K562 (cell line): Measurements from ENCODE around the gene LDB2. TPM values are rescaled to one million over a fixed set of nuclear protein-coding genes. Genes with fewer than 3 reads are reported as not detected.

Experiments
- ATAC-seq: fragments of 200-7000 bp; cut with Tn5 transposase; 3 replicates; pipeline ENCODE4 v1.9.1; 2020; ENCODE audit warnings: moderate library complexity
- BruUV-seq: library from RNA; stranded (reverse); fragments of 400-500 nt; replicated peaks from 2 replicates; lab custom pipeline; 2021; lab: Mats Ljungman, UMichigan
- CTCF ChIA-PET: fragments of 300-600 bp; formaldehyde crosslinking; extraction: SDS; loops from one replicate; lab custom pipeline; 2021; ENCODE audit warnings: low intra/inter-chr PET ratio; lab: Yijun Ruan, JAX
- POLR2A ChIA-PET: fragments of 300-600, 350-650 bp; sonication (Branson Sonifier 250); formaldehyde crosslinking; extraction: SDS; loops from one replicate; lab custom pipeline; 2021; ENCODE audit warnings: antibody characterized with exemption, inconsistent platforms; lab: Yijun Ruan, JAX
- DNase-seq, 4 experiments: peaks; one replicate each; pipeline versions ENCODE4 v3.0.0 to v3.0.0-alpha.2; 2011 to 2018; ENCODE audit warnings: low spot score in 3 of 4, mixed read lengths in 3 of 4; ENCODE audit errors: extremely low read depth in 1 of 4
- FAIRE-seq: peaks from 2 replicates; lab custom pipeline; 2011; peaks lifted over from hg19 to GRCh38; lab: Jason Lieb, UNC
- H2AFZ ChIP-seq: 2 replicates; pipeline ENCODE4 v1.6.0; 2011; ENCODE audit warnings: low read depth, low read length, control low read depth, inconsistent platforms
- H3K27ac ChIP-seq: fragments of 200-600 bp; 3 replicates; pipeline ENCODE4 v1.8.0; 2011; ENCODE audit warnings: low read depth, mild to moderate bottlenecking, control low read depth, inconsistent platforms, low read length, moderate library complexity, mixed read lengths; ENCODE audit errors: extremely low read depth
- H3K27me3 ChIP-seq, 2 experiments: fragments of 300-600 bp in 1 of 2; 2 replicates in 1 of 2; 3 replicates in 1 of 2; pipeline versions ENCODE4 v1.6.0 to v1.8.0; 2011; ENCODE audit warnings: inconsistent platforms in 2 of 2, low read length in 2 of 2, mild to moderate bottlenecking in 1 of 2, mixed read lengths in 1 of 2, moderate library complexity in 1 of 2; ENCODE audit not compliant: control insufficient read depth in 2 of 2, insufficient read depth in 2 of 2
- H3K36me3 ChIP-seq: fragments of 300-600 bp; 3 replicates; pipeline ENCODE4 v1.8.0; 2011; ENCODE audit warnings: mild to moderate bottlenecking, low read length, inconsistent platforms; ENCODE audit not compliant: control insufficient read depth, insufficient read depth
- H3K4me1 ChIP-seq, 2 experiments: fragments of 200-600 bp in 1 of 2; replicated peaks in 1 of 2; 2 replicates in 1 of 2; 3 replicates in 1 of 2; pipeline versions ENCODE4 v1.5.1 to v1.8.0; 2011; ENCODE audit warnings: inconsistent platforms in 2 of 2, low read length in 2 of 2, mild to moderate bottlenecking in 1 of 2, mixed read lengths in 1 of 2, moderate library complexity in 1 of 2; ENCODE audit not compliant: control insufficient read depth in 2 of 2, insufficient read depth in 2 of 2
- H3K4me2 ChIP-seq: 2 replicates; pipeline ENCODE4 v1.6.1; 2011; ENCODE audit warnings: low read length, control low read depth, inconsistent platforms, mixed read lengths; ENCODE audit not compliant: insufficient read depth
- H3K4me3 ChIP-seq: fragments of 200-600 bp; sonication (generic), shearing (Covaris generic); 2 replicates; pipeline ENCODE4 v1.5.1; 2016; ENCODE audit warnings: control low read depth, inconsistent platforms
- H3K79me2 ChIP-seq: fragments of 200-600 bp; 3 replicates; pipeline ENCODE4 v1.8.0; 2011; ENCODE audit warnings: low read length, inconsistent platforms; ENCODE audit not compliant: control insufficient read depth, insufficient read depth
- H3K9ac ChIP-seq, 2 experiments: 2 replicates each; pipeline versions ENCODE4 v1.6.0 to v1.6.1; 2011; ENCODE audit warnings: low read depth in 2 of 2, low read length in 2 of 2, control low read depth in 1 of 2, inconsistent platforms in 1 of 2, mild to moderate bottlenecking in 1 of 2, mixed read lengths in 1 of 2; ENCODE audit not compliant: insufficient read depth in 1 of 2
- H3K9me1 ChIP-seq: one replicate; pipeline ENCODE4 v1.6.0; 2011; ENCODE audit warnings: inconsistent platforms, mild to moderate bottlenecking, low read length, moderate library complexity; ENCODE audit not compliant: control insufficient read depth, insufficient read depth
- H3K9me3 ChIP-seq: replicated peaks from 2 replicates; pipeline ENCODE4 v1.5.1; 2011; ENCODE audit warnings: low read depth, low read length, inconsistent platforms; ENCODE audit not compliant: control insufficient read depth, insufficient read depth
- H4K20me1 ChIP-seq: replicated peaks from 2 replicates; pipeline ENCODE4 v1.6.1; 2011; ENCODE audit warnings: low read length, inconsistent platforms, mixed read lengths; ENCODE audit not compliant: control insufficient read depth, insufficient read depth
- CBFA2T2 ChIP-seq: fragments of 450-650 bp; conservative IDR thresholded peaks from 2 replicates; pipeline ENCODE4 v1.6.1; 2017; ENCODE audit warnings: mild to moderate bottlenecking
- MEF2A ChIP-seq: IDR thresholded peaks from 2 replicates; pipeline ENCODE4 v1.6.1; 2011; ENCODE audit warnings: low read depth, mild to moderate bottlenecking, low read length, moderate library complexity; ENCODE audit not compliant: control insufficient read depth
- NRF1 ChIP-seq, 2 experiments: fragments of 450-650 bp; IDR thresholded peaks in 1 of 2; conservative IDR thresholded peaks in 1 of 2; 2 replicates each; pipeline ENCODE4 v1.6.1; 2014; ENCODE audit warnings: mild to moderate bottlenecking in 2 of 2
- TCF7 ChIP-seq: sonication (generic); IDR thresholded peaks from 2 replicates; pipeline ENCODE4 v1.6.1; 2016; ENCODE audit warnings: antibody characterized with exemption, borderline replicate concordance
- ZNF224 ChIP-seq: sonication (generic); formaldehyde crosslinking; IDR thresholded peaks from 2 replicates; pipeline ENCODE4 v1.8.0; 2022; ENCODE audit warnings: mild to moderate bottlenecking, missing genetic modification reagents
- ZNF431 ChIP-seq: sonication (generic); formaldehyde crosslinking; IDR thresholded peaks from 2 replicates; pipeline ENCODE4 v1.8.0; 2022; ENCODE audit warnings: mild to moderate bottlenecking, missing genetic modification reagents
- WGBS: fragments of 100-300 bp; shearing (Covaris generic); methylation state at CpG from one replicate; pipeline ENCODE4 v1.1.6; 2016; ENCODE audit warnings: low coverage, mixed read lengths; ENCODE audit not compliant: insufficient coverage; ENCODE audit errors: missing lambda C conversion rate; 5-methylcytosine and 5-hydroxymethylcytosine counted together
- in situ Hi-C: fragments of 300-500 bp; cut with MboI; formaldehyde crosslinking; loops from 4 replicates; pipeline ENCODE4 v1.15.0; 2018; ENCODE audit warnings: inconsistent platforms, mixed read lengths
- intact Hi-C: fragments of 100-400 bp; cut with micrococcal nuclease; formaldehyde crosslinking; loops from 2 replicates; pipeline ENCODE4 v1.14.2; 2022
- polyA plus RNA-seq, 8 experiments: library from polyadenylated mRNA; depleted of rRNA in 4 of 8; stranded (reverse) in 5 of 8; unstranded in 3 of 8; fragments of >200 nt; fragmentation: Nextera tagmentation in 2 of 8; fragmentation: Illumina TruSeq in 1 of 8; extraction: Ambion mirVana in 2 of 8; extraction: Trizol in 1 of 8; gene quantifications; 2 replicates each; pipeline versions ENCODE4 v1.2.1 to v1.2.3, GENCODE V29; 2011 to 2014; ENCODE audit warnings: inconsistent platforms in 1 of 8, missing spikeins in 1 of 8
- total RNA-seq, 7 experiments: library from RNA; depleted of rRNA in 6 of 7; stranded (reverse); fragments of >200 nt in 6 of 7; fragmentation: Illumina TruSeq in 2 of 7; extraction: Trizol in 2 of 7; gene quantifications; 2 replicates each; pipeline versions ENCODE4 v1.2.1 to v1.2.3, GENCODE V29; 2011 to 2021; ENCODE audit warnings: low replicate concordance in 1 of 7
- TF ChIP-seq, protein P1 (sequence below): fragments of 250-450 bp; sonication (Bioruptor Pico); IDR thresholded peaks from 2 replicates; pipeline ENCODE4 v1.5.0; 2021
- TF ChIP-seq, protein P2 (sequence below): fragments of 250-450 bp; sonication (Bioruptor Pico); IDR thresholded peaks from 2 replicates; pipeline ENCODE4 v1.4.0; 2020; ENCODE audit warnings: mild to moderate bottlenecking, moderate library complexity, borderline replicate concordance

The LDB2 gene
- total and polyA plus RNA-seq, 9 of the 15 experiments (the other 6 are each of a cell fraction or from before 2014, with no cell fraction given): 0.10 to 0.20 TPM; not detected in 7

DNA sequence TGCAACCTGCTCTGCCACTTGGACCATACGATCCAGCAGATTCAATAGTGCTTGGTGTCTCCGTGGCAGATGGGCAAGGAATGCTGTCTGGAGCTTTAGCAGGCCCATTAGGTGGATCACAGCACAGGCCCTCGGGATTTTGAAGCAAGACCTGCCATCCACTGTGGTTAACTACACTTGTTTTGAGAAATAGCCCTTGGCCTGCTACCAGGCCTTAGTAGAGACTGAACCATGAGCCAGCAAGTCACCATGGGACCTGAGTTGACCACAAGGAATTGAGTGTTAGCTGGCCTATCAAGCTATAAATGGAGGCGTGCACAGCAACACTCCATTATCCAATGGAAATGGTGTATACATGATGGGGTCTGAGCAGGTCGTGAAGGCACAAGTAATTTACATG lies 14.5 kb upstream of the LDB2 start:
- ChIA-PET CTCF (no interaction called here), POLR2A (no interaction called here)
- Histone ChIP-seq H2AFZ (no peak overlapping the region), H3K4me1 (no peaks in the 10 kb centered on the region), H3K4me3 (no peak overlapping the region), H3K9me1 (no peaks in the 10 kb centered on the region), H3K9ac (no peak overlapping the region), H3K27me3 (no peaks in the 10 kb centered on the region; a peak in 1 of 5 replicates), H4K20me1 (no peaks in the 10 kb centered on the region), H3K27ac (no peak overlapping the region), H3K9me3 (no peaks in the 10 kb centered on the region), H3K4me2 (no peak overlapping the region), H3K36me3 (no peaks in the 10 kb centered on the region), H3K79me2 (no peaks in the 10 kb centered on the region)
- DNase-seq (no peak), FAIRE-seq (no peak), ATAC-seq (no peak)
- intact Hi-C loops (no loop called here), in situ Hi-C loops (no loop called here)
- TF ChIP-seq MEF2A (no peak), ZNF431 (no peak), CBFA2T2 (no peak), NRF1 (conservative IDR thresholded peaks at IDR 0.05 in 1 of 2, IDR thresholded peaks at IDR 0.05 in 1 of 2) (no peak), TCF7 (no peak), ZNF224 (CRISPR knock-in tag) (no peak)
- TF ChIP-seq, protein P1, sequence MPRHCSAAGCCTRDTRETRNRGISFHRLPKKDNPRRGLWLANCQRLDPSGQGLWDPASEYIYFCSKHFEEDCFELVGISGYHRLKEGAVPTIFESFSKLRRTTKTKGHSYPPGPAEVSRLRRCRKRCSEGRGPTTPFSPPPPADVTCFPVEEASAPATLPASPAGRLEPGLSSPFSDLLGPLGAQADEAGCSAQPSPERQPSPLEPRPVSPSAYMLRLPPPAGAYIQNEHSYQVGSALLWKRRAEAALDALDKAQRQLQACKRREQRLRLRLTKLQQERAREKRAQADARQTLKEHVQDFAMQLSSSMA (CRISPR knock-in tag): no peak
- TF ChIP-seq, protein P2, sequence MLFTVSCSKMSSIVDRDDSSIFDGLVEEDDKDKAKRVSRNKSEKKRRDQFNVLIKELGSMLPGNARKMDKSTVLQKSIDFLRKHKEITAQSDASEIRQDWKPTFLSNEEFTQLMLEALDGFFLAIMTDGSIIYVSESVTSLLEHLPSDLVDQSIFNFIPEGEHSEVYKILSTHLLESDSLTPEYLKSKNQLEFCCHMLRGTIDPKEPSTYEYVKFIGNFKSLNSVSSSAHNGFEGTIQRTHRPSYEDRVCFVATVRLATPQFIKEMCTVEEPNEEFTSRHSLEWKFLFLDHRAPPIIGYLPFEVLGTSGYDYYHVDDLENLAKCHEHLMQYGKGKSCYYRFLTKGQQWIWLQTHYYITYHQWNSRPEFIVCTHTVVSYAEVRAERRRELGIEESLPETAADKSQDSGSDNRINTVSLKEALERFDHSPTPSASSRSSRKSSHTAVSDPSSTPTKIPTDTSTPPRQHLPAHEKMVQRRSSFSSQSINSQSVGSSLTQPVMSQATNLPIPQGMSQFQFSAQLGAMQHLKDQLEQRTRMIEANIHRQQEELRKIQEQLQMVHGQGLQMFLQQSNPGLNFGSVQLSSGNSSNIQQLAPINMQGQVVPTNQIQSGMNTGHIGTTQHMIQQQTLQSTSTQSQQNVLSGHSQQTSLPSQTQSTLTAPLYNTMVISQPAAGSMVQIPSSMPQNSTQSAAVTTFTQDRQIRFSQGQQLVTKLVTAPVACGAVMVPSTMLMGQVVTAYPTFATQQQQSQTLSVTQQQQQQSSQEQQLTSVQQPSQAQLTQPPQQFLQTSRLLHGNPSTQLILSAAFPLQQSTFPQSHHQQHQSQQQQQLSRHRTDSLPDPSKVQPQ (CRISPR knock-in tag): no peak
- no TSS peak for BruUV-seq
- WGBS: 3% methylated on average over 5 of the region's 5 CpGs
